K562 (cell line): ENCODE measurements around the gene GRIK1. TPM values are rescaled to one million over a fixed set of nuclear protein-coding genes. Genes with fewer than 3 reads are reported as not detected.

ENCODE experiments used
- BACH1 ChIP-seq: fragments of 200-800 bp; sonication (Bioruptor generic); IDR thresholded peaks from 2 replicates; pipeline ENCODE4 v1.6.1; 2016; ENCODE audit warnings: missing genetic modification characterization, missing compliant biosample characterization
- BMI1 ChIP-seq: fragments of 150-350 bp; IDR thresholded peaks from 2 replicates; pipeline ENCODE4 v1.6.1; 2014; ENCODE audit warnings: low read length
- CBFA2T2 ChIP-seq: fragments of 450-650 bp; conservative IDR thresholded peaks from 2 replicates; pipeline ENCODE4 v1.6.1; 2017; ENCODE audit warnings: mild to moderate bottlenecking
- CGGBP1 ChIP-seq: fragments of 250-450 bp; sonication (Bioruptor Pico); IDR thresholded peaks from 2 replicates; pipeline ENCODE4 v1.9.0; 2021; ENCODE audit warnings: mild to moderate bottlenecking
- CHAMP1 ChIP-seq: fragments of 450-650 bp; IDR thresholded peaks from 2 replicates; pipeline ENCODE4 v1.6.1; 2016; ENCODE audit warnings: mild to moderate bottlenecking
- EP300 ChIP-seq: IDR thresholded peaks from 2 replicates; pipeline ENCODE4 v1.6.1; 2012; ENCODE audit warnings: low read length, improper control_type of control experiment
- FOXJ3 ChIP-seq: sonication (generic); formaldehyde crosslinking; IDR thresholded peaks from 2 replicates; pipeline ENCODE4 v1.4.0; 2020; ENCODE audit warnings: mild to moderate bottlenecking, missing genetic modification reagents
- FOXM1 ChIP-seq, 2 experiments: fragments of 450-650 bp in 1 of 2; sonication (generic) in 1 of 2; formaldehyde crosslinking in 1 of 2; IDR thresholded peaks; 2 replicates each; pipeline versions ENCODE4 v1.6.1 to v1.9.0; 2017 to 2022; ENCODE audit warnings: low read depth in 2 of 2, mild to moderate bottlenecking in 2 of 2, missing genetic modification reagents in 1 of 2, moderate library complexity in 1 of 2
- FOXP1 ChIP-seq: sonication (generic); formaldehyde crosslinking; IDR thresholded peaks from 2 replicates; pipeline ENCODE4 v1.8.0; 2022; ENCODE audit warnings: mild to moderate bottlenecking, missing genetic modification reagents
- GATAD2B ChIP-seq: fragments of 450-650 bp; IDR thresholded peaks from 2 replicates; pipeline ENCODE4 v1.6.1; 2017; ENCODE audit warnings: mild to moderate bottlenecking, borderline replicate concordance
- GTF2E2 ChIP-seq: fragments of 200-800 bp; sonication (Bioruptor generic); IDR thresholded peaks from 2 replicates; pipeline ENCODE4 v1.6.1; 2016; ENCODE audit warnings: missing genetic modification characterization, missing compliant biosample characterization
- HCFC1 ChIP-seq: IDR thresholded peaks from 2 replicates; pipeline ENCODE4 v1.6.1; 2012; ENCODE audit warnings: low read depth, low read length, improper control_type of control experiment
- HDAC8 ChIP-seq: fragments of 450-650 bp; IDR thresholded peaks from 2 replicates; pipeline ENCODE4 v1.6.1; 2016; ENCODE audit warnings: mild to moderate bottlenecking, missing genetic modification characterization, moderate library complexity, missing compliant biosample characterization
- KLF6 ChIP-seq: fragments of 250-450 bp; sonication (Bioruptor Pico); IDR thresholded peaks from 2 replicates; pipeline ENCODE4 v1.4.0; 2020; ENCODE audit warnings: mild to moderate bottlenecking, moderate library complexity, borderline replicate concordance
- NCOR1 ChIP-seq: fragments of 450-650 bp; IDR thresholded peaks from 2 replicates; pipeline ENCODE4 v1.6.1; 2016; ENCODE audit warnings: mild to moderate bottlenecking, moderate library complexity
- NFIC ChIP-seq: fragments of 450-650 bp; IDR thresholded peaks from 2 replicates; pipeline ENCODE4 v1.6.1; 2017; ENCODE audit warnings: mild to moderate bottlenecking, inconsistent platforms
- NKRF ChIP-seq: fragments of 450-650 bp; IDR thresholded peaks from 2 replicates; pipeline ENCODE4 v1.6.1; 2016; ENCODE audit warnings: borderline replicate concordance
- NR2C2 ChIP-seq, 2 experiments: fragments of 200-800 bp in 1 of 2; sonication (Bioruptor generic) in 1 of 2; sonication (generic) in 1 of 2; formaldehyde crosslinking in 1 of 2; IDR thresholded peaks; 2 replicates each; pipeline versions ENCODE4 v1.6.1 to v1.8.0; 2016 to 2022; ENCODE audit warnings: mild to moderate bottlenecking in 1 of 2, missing compliant biosample characterization in 1 of 2, missing genetic modification characterization in 1 of 2, missing genetic modification reagents in 1 of 2
- PURB ChIP-seq: sonication (generic); formaldehyde crosslinking; IDR thresholded peaks from 2 replicates; pipeline ENCODE4 v1.9.0; 2021; ENCODE audit warnings: low read depth, mild to moderate bottlenecking, missing genetic modification reagents
- RBM14 ChIP-seq: fragments of 200-400 bp; formaldehyde crosslinking; IDR thresholded peaks from 2 replicates; pipeline ENCODE4 v1.6.1; 2018; ENCODE audit warnings: low read depth, mild to moderate bottlenecking, low read length, moderate library complexity, borderline replicate concordance; ENCODE audit not compliant: insufficient read depth
- RBM15 ChIP-seq: fragments of 200-400 bp; formaldehyde crosslinking; IDR thresholded peaks from 2 replicates; pipeline ENCODE4 v1.6.1; 2018; ENCODE audit warnings: mild to moderate bottlenecking, low read length, moderate library complexity; ENCODE audit not compliant: insufficient read depth
- SIRT6 ChIP-seq: IDR thresholded peaks from one replicate; pipeline ENCODE4 v1.6.1; 2012; ENCODE audit warnings: low read depth, mild to moderate bottlenecking, control low read depth, inconsistent platforms, low read length, moderate library complexity
- SMARCA4 ChIP-seq: fragments of 450-650 bp; IDR thresholded peaks from 2 replicates; pipeline ENCODE4 v1.6.1; 2016
- TGIF2 ChIP-seq: sonication (generic); formaldehyde crosslinking; IDR thresholded peaks from 2 replicates; pipeline ENCODE4 v1.8.1; 2022; ENCODE audit warnings: mild to moderate bottlenecking, missing genetic modification reagents, moderate library complexity
- ZNF165 ChIP-seq: fragments of 250-450 bp; sonication (Bioruptor Pico); IDR thresholded peaks from 2 replicates; pipeline ENCODE4 v1.4.0; 2020; ENCODE audit warnings: borderline replicate concordance
- ZNF217 ChIP-seq: sonication (generic); formaldehyde crosslinking; IDR thresholded peaks from 2 replicates; pipeline ENCODE4 v1.8.0; 2022; ENCODE audit warnings: mild to moderate bottlenecking, missing genetic modification reagents
- ZNF436 ChIP-seq: fragments of 250-450, 450-650 bp; sonication (Bioruptor Pico); formaldehyde crosslinking; IDR thresholded peaks from 2 replicates; pipeline ENCODE4 v1.7.0; 2020; ENCODE audit warnings: mild to moderate bottlenecking
- polyA plus RNA-seq, 8 experiments: library from polyadenylated mRNA; depleted of rRNA in 4 of 8; stranded (reverse) in 5 of 8; unstranded in 3 of 8; fragments of >200 nt; fragmentation: Nextera tagmentation in 2 of 8; fragmentation: Illumina TruSeq in 1 of 8; extraction: Ambion mirVana in 2 of 8; extraction: Trizol in 1 of 8; gene quantifications; 2 replicates each; pipeline versions ENCODE4 v1.2.1 to v1.2.3, GENCODE V29; 2011 to 2014; ENCODE audit warnings: inconsistent platforms in 1 of 8, missing spikeins in 1 of 8
- total RNA-seq, 7 experiments: library from RNA; depleted of rRNA in 6 of 7; stranded (reverse); fragments of >200 nt in 6 of 7; fragmentation: Illumina TruSeq in 2 of 7; extraction: Trizol in 2 of 7; gene quantifications; 2 replicates each; pipeline versions ENCODE4 v1.2.1 to v1.2.3, GENCODE V29; 2011 to 2021; ENCODE audit warnings: low replicate concordance in 1 of 7

GRIK1 gene
- total and polyA plus RNA-seq, 9 of the 15 experiments (the other 6 are each of a cell fraction or from before 2014, with no cell fraction given): 0.17 to 2.8 (median 0.53) TPM

- TF ChIP-seq GTF2E2 (no peak), SIRT6 (no peak), ZNF436 (CRISPR knock-in tag) (no peak), BACH1 (tag) (no peak), ZNF165 (no peak), TGIF2 (no peak), EP300 (peak; percentile 52; the same call in 1 of the 2 replicates), SMARCA4 (0 out of 2 replicates have a peak, but pooled peaks have one; percentile 16), CGGBP1 (CRISPR knock-in tag) (no peak), FOXM1 (IDR thresholded peaks at IDR 0.05; ENCODE audit: low read depth) (no peak), FOXM1 (CRISPR knock-in tag; IDR thresholded peaks at IDR 0.05; ENCODE audit: low read depth) (no peak), BMI1 (no peak), RBM15 (no peak), FOXJ3 (CRISPR knock-in tag) (no peak), ZNF217 (CRISPR knock-in tag) (no peak), HDAC8 (tag) (no peak), NCOR1 (peak; percentile 5; the same call in 1 of the 2 replicates), CHAMP1 (no peak), HCFC1 (no peak), NKRF (no peak), GATAD2B (peak; percentile 55; the same call in 1 of the 2 replicates), NFIC (0 out of 2 replicates have a peak, but pooled peaks have one; percentile 13), KLF6 (no peak), PURB (no peak), NR2C2 (CRISPR knock-in tag; IDR thresholded peaks at IDR 0.05) (no peak), NR2C2 (tag; IDR thresholded peaks at IDR 0.05) (no peak), CBFA2T2 (peak; percentile 36; the same call in 1 of the 2 replicates), FOXP1 (no peak), RBM14 (no peak)
These were observed 325.9 kb downstream of the GRIK1 start (continued) for GRCh38 chr21:29613877-29614276.
